ENCODE data around the gene ALG10B. TPM values are rescaled to one million over a fixed set of nuclear protein-coding genes. Genes with fewer than 3 reads are reported as not detected.
"Not testable (repeated sequence)": the region's sequence is repeated elsewhere in the genome, so short reads cannot be mapped to it uniquely, and the experiment has no call there.

The ALG10B gene
- total and polyA plus RNA-seq, 2 donors (not counting 1 experiment from before 2014, with no cell fraction given) = 4.4 to 10.6 TPM

DNA sequence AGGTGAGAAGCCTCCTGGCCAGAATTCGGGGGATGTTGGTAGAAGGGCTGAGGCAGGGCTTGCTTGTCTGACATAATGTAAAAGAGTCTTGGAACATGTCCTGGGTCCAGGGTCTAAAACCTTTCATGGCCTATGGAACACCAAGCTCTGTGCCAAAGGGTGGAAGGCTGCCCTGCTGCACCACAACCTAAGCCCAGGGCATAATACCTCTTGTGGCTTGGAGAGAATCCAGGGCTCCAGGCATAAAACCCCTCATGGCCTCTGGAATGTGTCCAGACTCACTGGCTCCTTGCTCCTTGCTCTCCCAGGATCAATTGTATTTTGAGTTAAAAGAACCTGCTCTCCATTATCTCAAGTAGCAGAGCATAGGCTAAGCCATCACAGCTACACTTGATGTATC, 27.3 kb downstream of the ALG10B start:
- 75% methylated on average over 1 of the region's 1 CpG for WGBS (ENCODE audit: insufficient coverage)
- H3K9ac ChIP-seq (ENCODE audit: low read length); H3K27ac ChIP-seq (ENCODE audit: low read length in 2 of 2); H3K27ac Mint-ChIP-seq; H3K27me3 ChIP-seq (replicated peaks in 1 of 4; ENCODE audit: control extremely low read depth in 1 of 4, control insufficient read depth in 3 of 4, insufficient read depth in 4 of 4, low read length in 3 of 4); H3K4me3 ChIP-seq (ENCODE audit: control extremely low read depth in 1 of 5, extremely low read depth in 1 of 5, insufficient read depth in 1 of 5, low read depth in 2 of 5, low read length in 4 of 5); H4K20me1 ChIP-seq (ENCODE audit: control insufficient read depth, insufficient read depth, low read length, poor library complexity, severe bottlenecking); ATAC-seq (ENCODE audit: low read depth); DNase-seq; POLR2A ChIA-PET; H3K4me1 Mint-ChIP-seq; H3K4me3 Mint-ChIP-seq; H3K79me2 ChIP-seq (ENCODE audit: control insufficient read depth, insufficient read depth, low read length); H3K27me3 Mint-ChIP-seq; intact Hi-C loops (cut with micrococcal nuclease); H3K4me2 ChIP-seq (replicated peaks; ENCODE audit: low read depth, low read length, poor library complexity, severe bottlenecking); H3K36me3 ChIP-seq (replicated peaks in 1 of 2; ENCODE audit: control extremely low read depth in 1 of 2, control insufficient read depth in 1 of 2, extremely low read depth in 1 of 2, insufficient read depth in 2 of 2, low read length in 1 of 2); H3K9me3 Mint-ChIP-seq (ENCODE audit: insufficient read depth); CTCF ChIA-PET; H3K9me3 ChIP-seq (ENCODE audit: control extremely low read depth in 1 of 3, control insufficient read depth in 2 of 3, insufficient read depth in 1 of 3, low read length in 2 of 3); H3K4me1 ChIP-seq (ENCODE audit: control insufficient read depth in 2 of 2, insufficient read depth in 2 of 2, low read length in 2 of 2); H2AFZ ChIP-seq (ENCODE audit: insufficient read depth, low read depth, low read length, poor library complexity, severe bottlenecking): not testable (repeated sequence)

DNA sequence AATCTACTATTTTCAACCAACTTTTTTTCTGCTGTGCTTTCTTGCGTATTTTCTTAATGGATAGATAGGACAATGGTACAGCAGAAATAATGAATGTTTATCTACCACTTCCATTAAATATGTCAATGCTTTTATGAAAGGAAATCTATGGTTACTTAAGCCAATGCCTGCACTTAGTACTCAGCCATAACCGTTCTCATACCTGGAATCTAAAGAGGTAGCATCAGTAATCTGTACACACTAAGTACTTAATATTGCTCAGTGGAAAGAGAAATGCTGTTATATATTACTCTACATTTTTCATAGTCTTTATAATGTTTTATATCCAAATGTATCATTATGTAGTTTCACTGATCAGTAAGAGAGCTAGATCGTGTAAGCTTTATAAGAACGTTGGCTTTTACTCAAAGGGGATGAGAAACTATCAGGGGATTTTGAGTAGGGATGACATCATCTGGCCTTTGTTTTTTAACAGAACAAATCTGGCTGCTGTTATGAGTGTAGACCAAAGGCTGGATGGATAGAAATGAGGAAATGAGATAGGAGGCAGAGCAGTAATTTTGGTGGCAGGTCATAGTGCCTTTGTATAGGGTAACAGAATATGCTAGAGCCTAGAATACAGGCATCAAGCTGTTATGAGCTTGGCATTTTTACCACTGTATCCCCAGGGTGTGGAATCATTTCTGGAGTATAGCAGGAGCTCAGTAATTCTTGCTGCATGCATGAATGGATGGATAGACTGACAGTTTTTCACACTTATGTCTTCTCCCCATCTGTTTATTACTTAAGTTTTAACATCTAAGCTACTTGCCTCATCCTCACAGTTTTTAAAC, 34.0 kb downstream of the ALG10B start:
- H4K20me1 ChIP-seq (ENCODE audit: control insufficient read depth, insufficient read depth, low read length, poor library complexity, severe bottlenecking) = no peaks in the 10 kb centered on the region
- TF ChIP-seq CTCF (IDR thresholded peaks at IDR 0.05) (no peak), EZH2 (IDR thresholded peaks at IDR 0.05; ENCODE audit: borderline replicate concordance, insufficient read depth, low read depth, low read length, poor library complexity, severe bottlenecking) (no peak)
- WGBS (ENCODE audit: insufficient coverage) = no CpG with 5 or more reads among the region's 4 CpGs
- H3K4me1 ChIP-seq (ENCODE audit: control insufficient read depth in 2 of 2, insufficient read depth in 2 of 2, low read length in 2 of 2) = no peaks in the 10 kb centered on the region
- no peak overlapping the region for H3K4me3 ChIP-seq (ENCODE audit: control extremely low read depth in 1 of 5, extremely low read depth in 1 of 5, insufficient read depth in 1 of 5, low read depth in 2 of 5, low read length in 4 of 5)
- Mint-ChIP-seq H3K27ac (no peak overlapping the region), H3K27me3 (no peaks in the 10 kb centered on the region), H3K4me1 (peaks cover 6% of the 10 kb centered on the region), H3K4me3 (no peak overlapping the region), H3K9me3 (ENCODE audit: insufficient read depth) (peaks cover 3% of the 10 kb centered on the region)
- intact Hi-C loops (cut with micrococcal nuclease) = no loop called here
- H3K27me3 ChIP-seq (replicated peaks in 1 of 4; ENCODE audit: control extremely low read depth in 1 of 4, control insufficient read depth in 3 of 4, insufficient read depth in 4 of 4, low read length in 3 of 4) = no peaks in the 10 kb centered on the region
- POLR2A ChIA-PET = no interaction called here
- DNase-seq = peak; percentile 53
- no peak overlapping the region for H3K4me2 ChIP-seq (replicated peaks; ENCODE audit: low read depth, low read length, poor library complexity, severe bottlenecking)
- ATAC-seq (ENCODE audit: low read depth) = peak; percentile 64
- no peaks in the 10 kb centered on the region for H3K36me3 ChIP-seq (replicated peaks in 1 of 2; ENCODE audit: control extremely low read depth in 1 of 2, control insufficient read depth in 1 of 2, extremely low read depth in 1 of 2, insufficient read depth in 2 of 2, low read length in 1 of 2)
- H3K9ac ChIP-seq (ENCODE audit: low read length) = peak overlapping the region; percentile 3
- peak overlapping the region; percentile 29 for H2AFZ ChIP-seq (ENCODE audit: insufficient read depth, low read depth, low read length, poor library complexity, severe bottlenecking)
- H3K79me2 ChIP-seq (ENCODE audit: control insufficient read depth, insufficient read depth, low read length) = no peaks in the 10 kb centered on the region
- CTCF ChIA-PET = no interaction called here
- peak overlapping the region in 1 of 2 donors; percentile 12 for H3K27ac ChIP-seq (ENCODE audit: low read length in 2 of 2)
- no peaks in the 10 kb centered on the region for H3K9me3 ChIP-seq (ENCODE audit: control extremely low read depth in 1 of 3, control insufficient read depth in 2 of 3, insufficient read depth in 1 of 3, low read length in 2 of 3)

DNA sequence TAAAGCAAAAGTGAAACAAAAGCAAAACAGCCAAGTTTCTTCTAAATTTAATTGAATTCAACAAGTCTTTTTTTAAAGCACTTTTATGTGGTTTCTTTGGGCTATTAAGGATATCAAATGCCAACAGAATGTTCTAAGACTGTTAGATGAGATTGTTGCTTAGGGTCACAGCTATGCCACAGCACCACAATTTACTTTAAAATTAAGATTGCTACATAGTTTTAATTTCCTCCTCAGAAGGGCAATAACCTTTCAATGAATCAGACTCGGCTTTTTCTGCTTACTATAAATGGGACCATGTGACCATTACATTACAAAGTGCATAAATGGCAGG, 34.6 kb downstream of the ALG10B start:
- H3K36me3 ChIP-seq (replicated peaks in 1 of 2; ENCODE audit: control extremely low read depth in 1 of 2, control insufficient read depth in 1 of 2, extremely low read depth in 1 of 2, insufficient read depth in 2 of 2, low read length in 1 of 2); intact Hi-C loops (cut with micrococcal nuclease); H3K4me3 ChIP-seq (ENCODE audit: control extremely low read depth in 1 of 5, extremely low read depth in 1 of 5, insufficient read depth in 1 of 5, low read depth in 2 of 5, low read length in 4 of 5); H4K20me1 ChIP-seq (ENCODE audit: control insufficient read depth, insufficient read depth, low read length, poor library complexity, severe bottlenecking); POLR2A ChIA-PET; CTCF ChIA-PET; H3K27me3 Mint-ChIP-seq; H3K9me3 Mint-ChIP-seq (ENCODE audit: insufficient read depth); DNase-seq; H3K4me1 ChIP-seq (ENCODE audit: control insufficient read depth in 2 of 2, insufficient read depth in 2 of 2, low read length in 2 of 2); H3K4me1 Mint-ChIP-seq; H3K9me3 ChIP-seq (ENCODE audit: control extremely low read depth in 1 of 3, control insufficient read depth in 2 of 3, insufficient read depth in 1 of 3, low read length in 2 of 3); H3K79me2 ChIP-seq (ENCODE audit: control insufficient read depth, insufficient read depth, low read length); ATAC-seq (ENCODE audit: low read depth); H3K27me3 ChIP-seq (replicated peaks in 1 of 4; ENCODE audit: control extremely low read depth in 1 of 4, control insufficient read depth in 3 of 4, insufficient read depth in 4 of 4, low read length in 3 of 4); H3K4me2 ChIP-seq (replicated peaks; ENCODE audit: low read depth, low read length, poor library complexity, severe bottlenecking): not testable (repeated sequence)
- Histone ChIP-seq H2AFZ (ENCODE audit: insufficient read depth, low read depth, low read length, poor library complexity, severe bottlenecking) (peak overlapping the region; percentile 22), H3K9ac (ENCODE audit: low read length) (peak overlapping the region; percentile 3), H3K27ac (ENCODE audit: low read length in 2 of 2) (peak overlapping the region in 1 of 2 donors; percentile 12)
- Mint-ChIP-seq H3K27ac (peak overlapping the region; percentile 11), H3K4me3 (peak overlapping the region; percentile 6)
- WGBS (ENCODE audit: insufficient coverage) = no CpG with 5 or more reads among the region's 1 CpG

All from B cell (primary cell).